ENCODE measurements around the gene CACNA1F. TPM values are rescaled to one million over a fixed set of nuclear protein-coding genes. Genes with fewer than 3 reads are reported as not detected.

CACNA1F gene
- total RNA-seq, 1 donor from 2014 or later: 0.47 TPM

DNA sequence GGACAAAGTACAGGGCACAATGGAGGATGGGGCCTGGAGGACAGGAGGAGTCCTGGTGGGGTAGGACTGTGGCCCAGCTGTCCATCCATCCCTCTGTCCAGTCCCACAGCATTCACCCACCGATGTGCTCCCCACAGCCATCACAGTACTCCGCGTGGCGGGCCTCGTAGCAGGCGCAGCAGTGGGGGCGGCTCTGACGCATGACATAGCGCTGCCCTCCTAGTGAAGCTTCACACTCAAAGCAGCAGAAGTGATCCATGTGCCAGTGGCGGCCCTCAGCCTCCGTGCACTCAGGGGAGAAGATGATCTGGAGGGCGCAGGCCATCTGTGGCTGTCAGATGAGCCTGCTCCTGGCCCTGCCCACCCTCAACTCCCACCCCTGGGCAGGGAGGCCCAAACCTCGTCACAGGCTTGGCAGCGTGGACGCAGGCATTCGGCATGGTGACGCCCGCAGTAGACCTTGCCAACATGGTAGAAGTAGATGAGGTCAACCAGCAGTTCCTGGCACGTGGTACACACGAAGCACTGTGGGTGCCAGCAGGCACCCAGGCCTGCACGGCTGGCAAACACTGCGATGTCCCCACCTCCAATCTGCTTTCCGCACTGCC is 55.2 kb downstream of the CACNA1F start:
- H3K27ac Mint-ChIP-seq (ENCODE audit: unreplicated experiment): no peak overlapping the region
- no peak overlapping the region for H3K4me3 Mint-ChIP-seq (ENCODE audit: unreplicated experiment)
- H3K36me3 Mint-ChIP-seq (ENCODE audit: unreplicated experiment): no peaks in the 10 kb centered on the region
- peaks cover 8% of the 10 kb centered on the region for H3K4me1 Mint-ChIP-seq (ENCODE audit: low read depth, unreplicated experiment)
- DNase-seq: no peak
- H3K27me3 Mint-ChIP-seq (ENCODE audit: unreplicated experiment): peaks cover 9% of the 10 kb centered on the region
- TF ChIP-seq, protein P1, sequence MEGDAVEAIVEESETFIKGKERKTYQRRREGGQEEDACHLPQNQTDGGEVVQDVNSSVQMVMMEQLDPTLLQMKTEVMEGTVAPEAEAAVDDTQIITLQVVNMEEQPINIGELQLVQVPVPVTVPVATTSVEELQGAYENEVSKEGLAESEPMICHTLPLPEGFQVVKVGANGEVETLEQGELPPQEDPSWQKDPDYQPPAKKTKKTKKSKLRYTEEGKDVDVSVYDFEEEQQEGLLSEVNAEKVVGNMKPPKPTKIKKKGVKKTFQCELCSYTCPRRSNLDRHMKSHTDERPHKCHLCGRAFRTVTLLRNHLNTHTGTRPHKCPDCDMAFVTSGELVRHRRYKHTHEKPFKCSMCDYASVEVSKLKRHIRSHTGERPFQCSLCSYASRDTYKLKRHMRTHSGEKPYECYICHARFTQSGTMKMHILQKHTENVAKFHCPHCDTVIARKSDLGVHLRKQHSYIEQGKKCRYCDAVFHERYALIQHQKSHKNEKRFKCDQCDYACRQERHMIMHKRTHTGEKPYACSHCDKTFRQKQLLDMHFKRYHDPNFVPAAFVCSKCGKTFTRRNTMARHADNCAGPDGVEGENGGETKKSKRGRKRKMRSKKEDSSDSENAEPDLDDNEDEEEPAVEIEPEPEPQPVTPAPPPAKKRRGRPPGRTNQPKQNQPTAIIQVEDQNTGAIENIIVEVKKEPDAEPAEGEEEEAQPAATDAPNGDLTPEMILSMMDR (IDR thresholded peaks at IDR 0.05; ENCODE audit: partially characterized antibody, unreplicated experiment): no peak
- H3K9me3 Mint-ChIP-seq (ENCODE audit: unreplicated experiment): peaks cover 2% of the 10 kb centered on the region

DNA sequence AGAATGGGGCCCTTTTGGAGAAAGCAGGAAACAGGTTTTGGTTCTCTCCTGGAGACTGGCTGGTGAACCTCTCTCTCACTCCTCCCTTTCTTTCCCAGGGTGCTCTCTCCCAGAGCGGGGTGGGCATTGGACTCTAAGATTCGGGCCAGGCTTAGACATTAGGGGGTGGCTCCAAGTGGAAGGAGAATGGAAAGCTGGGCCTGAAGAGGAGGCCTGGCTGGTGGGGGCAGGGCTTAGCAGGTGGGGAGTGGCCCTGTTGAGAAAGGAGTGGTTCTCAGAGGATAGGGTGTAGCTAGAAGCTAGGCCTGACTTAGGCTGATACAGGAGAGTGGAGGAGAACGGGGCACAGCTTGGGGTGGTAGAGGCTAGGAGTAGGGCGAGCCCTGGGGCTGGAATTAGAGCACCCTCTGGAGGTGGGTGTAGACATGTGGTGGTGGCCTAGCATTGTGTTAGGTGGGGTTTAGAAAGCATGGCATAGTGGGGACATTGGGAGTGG is 55.8 kb downstream of the CACNA1F start:
- no peak for DNase-seq
- H3K27me3 Mint-ChIP-seq (ENCODE audit: unreplicated experiment): peaks cover 9% of the 10 kb centered on the region
- TF ChIP-seq, protein P1 (IDR thresholded peaks at IDR 0.05; ENCODE audit: partially characterized antibody, unreplicated experiment): no peak
- no peak overlapping the region for H3K27ac Mint-ChIP-seq (ENCODE audit: unreplicated experiment)
- no peaks in the 10 kb centered on the region for H3K36me3 Mint-ChIP-seq (ENCODE audit: unreplicated experiment)
- peaks cover 8% of the 10 kb centered on the region for H3K4me1 Mint-ChIP-seq (ENCODE audit: low read depth, unreplicated experiment)
- H3K9me3 Mint-ChIP-seq (ENCODE audit: unreplicated experiment): peaks cover 4% of the 10 kb centered on the region
- H3K4me3 Mint-ChIP-seq (ENCODE audit: unreplicated experiment): no peak overlapping the region

DNA sequence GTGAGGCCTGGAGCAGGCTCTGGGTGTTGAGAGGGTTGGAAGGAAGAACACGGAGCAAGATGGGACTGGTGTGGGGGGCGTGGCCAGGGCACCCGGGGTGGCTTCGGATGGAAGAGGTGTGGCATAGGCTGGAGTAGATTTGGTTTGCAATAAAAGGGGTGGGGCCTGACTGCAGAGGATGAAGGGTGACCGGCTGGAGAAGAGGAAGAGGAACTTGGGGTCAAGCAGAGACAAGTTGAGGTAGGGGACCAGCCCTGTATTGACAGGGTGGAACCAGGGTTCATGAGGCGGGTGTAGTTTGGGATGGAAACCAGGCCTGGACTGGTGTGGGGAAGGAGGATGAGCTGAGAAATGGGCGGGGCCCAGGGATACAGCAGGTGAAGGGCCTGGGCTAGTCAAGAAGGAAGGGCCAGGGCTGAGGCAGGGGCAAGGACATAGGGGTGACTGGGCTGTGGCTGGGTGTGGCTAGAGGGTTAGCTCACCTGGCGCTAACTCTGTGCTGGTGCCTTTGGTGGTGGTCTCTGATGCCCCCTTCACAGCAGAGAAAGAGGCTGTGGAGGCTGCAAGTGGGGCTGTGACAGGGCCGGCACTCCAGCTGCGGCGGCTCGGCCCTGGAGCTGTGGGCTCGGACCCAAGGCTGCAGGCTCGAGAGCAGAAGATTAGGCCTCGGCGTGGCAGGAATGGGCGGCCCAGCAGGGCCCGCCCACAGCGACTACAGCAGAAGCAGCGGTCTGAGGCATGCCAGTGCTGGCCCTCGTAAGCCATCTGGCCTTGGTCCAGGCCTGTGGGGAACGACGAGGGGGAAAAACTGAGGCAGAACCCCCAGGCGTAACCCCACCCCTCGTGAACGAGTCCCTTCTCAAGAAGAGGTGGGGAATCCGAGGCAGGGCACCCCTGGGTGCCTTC is 56.5 kb downstream of the CACNA1F start:
- Mint-ChIP-seq H3K27me3 (ENCODE audit: unreplicated experiment) (peaks cover 9% of the 10 kb centered on the region), H3K4me3 (ENCODE audit: unreplicated experiment) (no peak overlapping the region), H3K36me3 (ENCODE audit: unreplicated experiment) (no peaks in the 10 kb centered on the region), H3K4me1 (ENCODE audit: low read depth, unreplicated experiment) (peaks cover 8% of the 10 kb centered on the region), H3K9me3 (ENCODE audit: unreplicated experiment) (peaks cover 4% of the 10 kb centered on the region), H3K27ac (ENCODE audit: unreplicated experiment) (no peak overlapping the region)
- no peak for DNase-seq
- TF ChIP-seq, protein P1 (IDR thresholded peaks at IDR 0.05; ENCODE audit: partially characterized antibody, unreplicated experiment): no peak

DNA sequence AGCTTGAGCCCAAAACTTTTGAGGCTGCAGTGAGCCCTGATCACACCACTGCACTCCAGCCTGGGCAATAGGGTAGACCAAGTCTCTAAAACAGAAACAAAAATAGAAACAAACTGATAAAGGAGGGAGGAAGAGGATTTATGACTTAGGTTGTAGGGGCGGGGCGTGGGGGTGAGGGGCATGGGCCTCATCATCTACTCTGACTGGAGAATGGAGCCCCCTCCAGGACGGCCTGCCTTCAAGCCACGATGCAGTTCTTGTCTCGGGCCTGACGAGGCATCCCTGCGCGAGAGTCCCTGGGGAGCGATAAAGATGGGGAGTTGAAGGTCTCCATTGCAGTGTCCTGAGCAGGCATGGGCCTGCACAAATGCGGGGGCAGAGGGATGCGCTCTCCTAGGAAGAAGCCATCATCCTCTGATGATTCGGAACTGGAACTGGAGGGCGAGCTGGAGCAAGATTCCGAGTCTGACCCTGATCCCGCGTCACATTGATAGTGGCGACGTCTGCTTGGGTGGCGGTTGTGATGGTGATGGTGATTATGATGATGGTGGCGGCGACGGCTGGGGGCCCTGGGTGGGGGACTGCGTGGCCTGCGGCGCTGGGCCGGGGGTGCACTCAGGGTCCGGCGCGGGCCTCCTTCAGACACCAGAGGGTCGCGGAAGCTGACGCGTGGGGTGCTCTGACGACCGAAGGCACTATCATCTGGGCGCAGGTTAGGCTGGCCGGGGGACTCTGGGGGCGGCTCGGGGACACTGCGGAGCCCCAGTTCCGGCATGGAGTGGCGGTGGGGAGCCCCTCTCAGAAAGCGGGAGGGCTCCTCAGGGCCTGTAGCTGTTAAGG is 57.5 kb downstream of the CACNA1F start:
- peaks cover 8% of the 10 kb centered on the region for H3K4me1 Mint-ChIP-seq (ENCODE audit: low read depth, unreplicated experiment)
- no peak overlapping the region for H3K27ac Mint-ChIP-seq (ENCODE audit: unreplicated experiment)
- H3K27me3 Mint-ChIP-seq (ENCODE audit: unreplicated experiment): peaks cover 9% of the 10 kb centered on the region
- peaks cover 5% of the 10 kb centered on the region for H3K9me3 Mint-ChIP-seq (ENCODE audit: unreplicated experiment)
- no peak for DNase-seq
- TF ChIP-seq, protein P1 (IDR thresholded peaks at IDR 0.05; ENCODE audit: partially characterized antibody, unreplicated experiment): no peak
- no peaks in the 10 kb centered on the region for H3K36me3 Mint-ChIP-seq (ENCODE audit: unreplicated experiment)
- no peak overlapping the region for H3K4me3 Mint-ChIP-seq (ENCODE audit: unreplicated experiment)

Data from glutamatergic neuron (in vitro differentiated cells).